CD4-positive, alpha-beta T cell (primary cell): ENCODE results near the gene TOX3. TPM values are rescaled to one million over a fixed set of nuclear protein-coding genes. Genes with fewer than 3 reads are reported as not detected.

Experiments used
- ATAC-seq: fragments of 200-7000 bp; cut with Tn5 transposase; one replicate; pipeline ENCODE4 v1.10.0; 2022; ENCODE audit warnings: mild to moderate bottlenecking; ENCODE audit not compliant: poor library complexity
- CTCF ChIA-PET: fragments of 350-600 bp; sonication (Branson Sonifier 250); formaldehyde crosslinking; loops from one replicate; lab custom pipeline; 2021; ENCODE audit warnings: antibody characterized with exemption, inconsistent platforms; lab: Charles Lee
- POLR2A ChIA-PET: fragments of 350-600 bp; sonication (Branson Sonifier 250); formaldehyde crosslinking; loops from one replicate; lab custom pipeline; 2021; ENCODE audit warnings: antibody characterized with exemption, inconsistent platforms; lab: Charles Lee
- DNase-seq, 14 experiments: peaks; one replicate each; pipeline ENCODE4 v3.0.0-alpha.2; 2013 to 2020; ENCODE audit warnings: mixed read lengths in 2 of 14
- H3K27ac ChIP-seq, 2 donors: one replicate each; pipeline versions ENCODE4 v1.5.1 to v1.7.0; 2013; ENCODE audit warnings: low read length in 2 of 2, low read depth in 1 of 2, mild to moderate bottlenecking in 1 of 2
- H3K27me3 ChIP-seq, 2 experiments: 1 replicate in 1 of 2; 2 replicates in 1 of 2; pipeline versions ENCODE4 v1.6.1 to v1.7.0; 2013; ENCODE audit warnings: low read length in 2 of 2, control low read depth in 1 of 2, mild to moderate bottlenecking in 1 of 2, moderate library complexity in 1 of 2; ENCODE audit not compliant: insufficient read depth in 2 of 2, control insufficient read depth in 1 of 2
- H3K36me3 ChIP-seq: one replicate; pipeline ENCODE4 v1.6.1; 2013; ENCODE audit warnings: low read length, control low read depth; ENCODE audit not compliant: insufficient read depth
- H3K4me1 ChIP-seq: one replicate; pipeline ENCODE4 v1.6.1; 2013; ENCODE audit warnings: low read length, control low read depth; ENCODE audit not compliant: insufficient read depth
- H3K4me3 ChIP-seq: one replicate; pipeline ENCODE4 v1.5.1; 2013; ENCODE audit warnings: mild to moderate bottlenecking, low read length, moderate library complexity
- H3K9me3 ChIP-seq, 2 experiments: 1 replicate in 1 of 2; 2 replicates in 1 of 2; pipeline versions ENCODE4 v1.6.1 to v1.7.0; 2013; ENCODE audit warnings: low read length in 2 of 2, mild to moderate bottlenecking in 2 of 2, control low read depth in 1 of 2, moderate library complexity in 1 of 2; ENCODE audit not compliant: control insufficient read depth in 1 of 2, insufficient read depth in 1 of 2
- H3K27ac Mint-ChIP-seq: one replicate; pipeline ENCODE4 v1.8.0; 2020; ENCODE audit warnings: mixed read lengths
- H3K27me3 Mint-ChIP-seq: one replicate; pipeline ENCODE4 v1.8.0; 2021; ENCODE audit warnings: mixed read lengths
- H3K36me3 Mint-ChIP-seq: one replicate; pipeline ENCODE4 v1.8.0; 2021; ENCODE audit warnings: low read depth, mixed read lengths
- H3K4me1 Mint-ChIP-seq: one replicate; pipeline ENCODE4 v1.8.0; 2021; ENCODE audit warnings: low read depth, mixed read lengths
- H3K4me3 Mint-ChIP-seq: one replicate; pipeline ENCODE4 v1.8.0; 2020; ENCODE audit warnings: mild to moderate bottlenecking, mixed read lengths
- H3K9me3 Mint-ChIP-seq: one replicate; pipeline ENCODE4 v1.8.0; 2020; ENCODE audit warnings: mixed read lengths
- intact Hi-C, 2 experiments: fragments of 100-400 bp; cut with DNase I in 1 of 2; cut with micrococcal nuclease in 1 of 2; formaldehyde crosslinking; loops; one replicate each; pipeline versions ENCODE4 v1.15.1 to v1.9.0; 2023 to 2025; cut with DNase I, micrococcal nuclease
- total RNA-seq, 174 experiments: library from RNA in 2 of 174; stranded (reverse) in 2 of 174; gene quantifications; one replicate each; pipeline ENCODE4 v1.2.3 and lab custom pipeline; 2021 to 2026
- TF ChIP-seq, protein P1 (sequence below): fragments of 200-600 bp; IDR thresholded peaks from one replicate; pipeline ENCODE4 v1.8.0; 2022; ENCODE audit warnings: antibody characterized with exemption, mild to moderate bottlenecking

Gene TOX3
- total RNA-seq, 2 experiments from 2014 or later = not detected

DNA sequence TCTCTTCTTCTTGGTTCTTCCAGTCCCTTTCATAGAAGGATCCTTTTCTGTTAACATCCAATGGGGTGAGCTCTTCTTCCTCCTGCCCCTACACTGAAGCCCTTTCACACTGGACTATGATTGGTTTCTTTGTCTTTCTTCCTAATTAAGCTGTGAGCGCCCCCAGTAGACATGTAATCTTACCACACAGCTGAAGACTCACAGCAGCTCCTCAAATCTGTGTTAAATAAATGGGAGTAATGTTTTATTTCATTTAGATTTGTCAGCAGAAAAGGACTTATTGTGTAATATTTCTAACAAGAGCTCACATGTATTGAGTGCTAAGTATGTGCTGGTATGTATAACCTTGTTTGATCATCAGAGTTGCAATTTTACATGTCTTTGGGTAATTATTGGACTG, 55.7 kb downstream of the TOX3 start:
- Mint-ChIP-seq H3K4me1 (no peaks in the 10 kb centered on the region), H3K27ac (no peak overlapping the region), H3K36me3 (no peaks in the 10 kb centered on the region), H3K9me3 (peaks cover 6% of the 10 kb centered on the region), H3K27me3 (no peaks in the 10 kb centered on the region), H3K4me3 (no peak overlapping the region)
- intact Hi-C loops = no loop called here
- H3K36me3 ChIP-seq = no peaks in the 10 kb centered on the region
- no peaks in the 10 kb centered on the region for H3K9me3 ChIP-seq
- POLR2A ChIA-PET = no interaction called here
- no peaks in the 10 kb centered on the region for H3K4me1 ChIP-seq
- H3K4me3 ChIP-seq = no peak overlapping the region
- TF ChIP-seq, protein P1, sequence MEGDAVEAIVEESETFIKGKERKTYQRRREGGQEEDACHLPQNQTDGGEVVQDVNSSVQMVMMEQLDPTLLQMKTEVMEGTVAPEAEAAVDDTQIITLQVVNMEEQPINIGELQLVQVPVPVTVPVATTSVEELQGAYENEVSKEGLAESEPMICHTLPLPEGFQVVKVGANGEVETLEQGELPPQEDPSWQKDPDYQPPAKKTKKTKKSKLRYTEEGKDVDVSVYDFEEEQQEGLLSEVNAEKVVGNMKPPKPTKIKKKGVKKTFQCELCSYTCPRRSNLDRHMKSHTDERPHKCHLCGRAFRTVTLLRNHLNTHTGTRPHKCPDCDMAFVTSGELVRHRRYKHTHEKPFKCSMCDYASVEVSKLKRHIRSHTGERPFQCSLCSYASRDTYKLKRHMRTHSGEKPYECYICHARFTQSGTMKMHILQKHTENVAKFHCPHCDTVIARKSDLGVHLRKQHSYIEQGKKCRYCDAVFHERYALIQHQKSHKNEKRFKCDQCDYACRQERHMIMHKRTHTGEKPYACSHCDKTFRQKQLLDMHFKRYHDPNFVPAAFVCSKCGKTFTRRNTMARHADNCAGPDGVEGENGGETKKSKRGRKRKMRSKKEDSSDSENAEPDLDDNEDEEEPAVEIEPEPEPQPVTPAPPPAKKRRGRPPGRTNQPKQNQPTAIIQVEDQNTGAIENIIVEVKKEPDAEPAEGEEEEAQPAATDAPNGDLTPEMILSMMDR = no peak
- no peak overlapping the region for H3K27ac ChIP-seq
- no peak for DNase-seq
- H3K27me3 ChIP-seq = no peaks in the 10 kb centered on the region
- CTCF ChIA-PET = no interaction called here
- no peak for ATAC-seq

DNA sequence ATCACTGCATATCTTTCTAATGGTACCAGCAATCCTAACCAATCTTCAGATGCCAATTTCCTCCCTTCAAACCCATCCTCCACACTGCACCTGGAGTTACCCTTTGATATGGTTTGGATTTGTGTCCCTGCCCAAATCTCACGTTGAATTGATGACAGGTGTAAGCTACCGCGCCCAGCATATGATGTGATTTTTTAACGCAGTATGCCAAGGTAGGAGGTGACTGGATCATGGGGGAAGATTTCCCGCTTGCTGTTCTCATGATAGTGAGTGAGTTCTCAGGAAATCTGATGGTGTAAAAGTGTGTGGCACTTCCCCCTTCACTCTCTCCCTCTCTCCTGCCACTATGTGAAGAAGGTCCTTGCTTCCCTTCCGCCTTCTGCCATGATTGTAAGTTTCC, 57.0 kb downstream of the TOX3 start:
- Mint-ChIP-seq H3K27ac (no peak overlapping the region), H3K27me3 (no peaks in the 10 kb centered on the region), H3K4me1 (no peaks in the 10 kb centered on the region), H3K9me3 (peaks cover 6% of the 10 kb centered on the region), H3K36me3 (no peaks in the 10 kb centered on the region), H3K4me3 (no peak overlapping the region)
- TF ChIP-seq, protein P1 = no peak
- Histone ChIP-seq H3K27ac (no peak overlapping the region), H3K27me3 (no peaks in the 10 kb centered on the region), H3K4me1 (no peaks in the 10 kb centered on the region), H3K36me3 (no peaks in the 10 kb centered on the region), H3K4me3 (no peak overlapping the region), H3K9me3 (no peaks in the 10 kb centered on the region)
- POLR2A ChIA-PET = no interaction called here
- no peak for DNase-seq
- ATAC-seq = no peak
- intact Hi-C loops = no loop called here
- CTCF ChIA-PET = no interaction called here

DNA sequence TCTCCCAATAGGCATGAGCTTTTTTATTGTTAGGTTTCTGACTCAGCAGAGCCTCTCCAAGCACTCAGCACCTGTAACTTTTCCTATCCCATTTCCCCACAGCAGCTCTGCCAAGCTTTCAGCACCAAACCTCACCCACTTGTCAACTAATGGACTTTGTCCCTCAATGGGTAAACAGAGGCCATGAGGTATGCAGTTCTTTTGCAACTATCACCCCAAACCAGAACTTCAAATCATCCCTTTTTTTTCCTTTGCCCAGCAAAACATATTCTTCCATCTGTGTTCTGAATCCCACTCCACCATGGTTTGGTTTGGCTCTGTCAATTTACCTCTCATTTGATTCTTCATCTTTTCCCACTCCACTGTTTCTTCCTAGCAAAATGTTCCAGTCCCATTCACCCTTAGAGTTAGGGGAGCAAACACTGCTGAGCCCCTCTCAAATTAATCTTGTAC, 58.1 kb downstream of the TOX3 start:
- H3K27me3 ChIP-seq = no peaks in the 10 kb centered on the region
- H3K4me3 Mint-ChIP-seq = no peak overlapping the region
- ATAC-seq (no peak), DNase-seq (no peak)
- no peaks in the 10 kb centered on the region for H3K4me1 ChIP-seq
- no peak overlapping the region for H3K4me3 ChIP-seq
- H3K36me3 ChIP-seq = no peaks in the 10 kb centered on the region
- intact Hi-C loops = no loop called here
- no peaks in the 10 kb centered on the region for H3K4me1 Mint-ChIP-seq
- no peaks in the 10 kb centered on the region for H3K36me3 Mint-ChIP-seq
- TF ChIP-seq, protein P1 = no peak
- peaks cover 6% of the 10 kb centered on the region for H3K9me3 Mint-ChIP-seq
- ChIA-PET POLR2A (no interaction called here), CTCF (no interaction called here)
- H3K27me3 Mint-ChIP-seq = no peaks in the 10 kb centered on the region
- no peaks in the 10 kb centered on the region for H3K9me3 ChIP-seq
- no peak overlapping the region for H3K27ac ChIP-seq
- H3K27ac Mint-ChIP-seq = no peak overlapping the region
